ENCODE results near the gene THUMPD3.

DNA sequence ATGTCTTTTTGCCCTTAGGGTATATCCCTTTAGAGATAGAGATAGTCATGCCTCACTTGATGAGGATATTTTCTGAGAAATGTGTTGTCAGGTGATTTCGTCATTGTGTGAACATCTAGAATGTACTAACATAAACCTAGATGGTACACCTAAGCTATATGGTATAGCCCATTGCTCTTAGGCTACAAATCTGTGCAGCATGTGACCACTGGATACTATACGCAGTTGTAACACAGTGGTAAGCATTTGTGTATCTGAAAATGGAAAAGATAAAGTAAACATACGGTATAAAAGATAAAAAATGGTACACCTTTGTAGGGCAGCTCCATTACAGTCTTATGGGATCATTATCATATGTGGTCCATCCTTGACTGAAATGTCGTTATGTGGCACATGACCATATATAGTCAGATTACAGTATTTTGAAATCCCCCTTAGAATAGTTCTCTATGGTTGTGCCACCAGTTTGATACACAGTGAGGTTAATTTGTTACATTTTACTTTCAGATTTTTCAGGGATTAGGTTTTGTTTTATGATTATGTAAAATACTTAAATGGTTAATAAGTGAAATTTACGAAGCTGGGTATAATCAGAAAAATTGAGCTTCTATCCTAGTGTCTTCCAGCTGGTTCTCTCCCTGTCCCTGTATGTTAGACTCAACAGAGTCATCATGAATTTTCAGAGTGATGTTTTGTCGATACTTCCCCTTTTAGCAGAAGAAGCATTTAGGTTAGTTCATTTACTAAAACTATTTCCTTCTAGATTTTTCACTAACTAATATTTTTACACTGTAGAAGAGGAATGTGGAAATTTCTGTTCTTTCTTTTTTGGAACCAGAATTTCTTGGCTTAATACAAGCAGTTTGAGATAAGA, 47.4 kb downstream of the THUMPD3 start:
- TF ChIP-seq, protein P1, sequence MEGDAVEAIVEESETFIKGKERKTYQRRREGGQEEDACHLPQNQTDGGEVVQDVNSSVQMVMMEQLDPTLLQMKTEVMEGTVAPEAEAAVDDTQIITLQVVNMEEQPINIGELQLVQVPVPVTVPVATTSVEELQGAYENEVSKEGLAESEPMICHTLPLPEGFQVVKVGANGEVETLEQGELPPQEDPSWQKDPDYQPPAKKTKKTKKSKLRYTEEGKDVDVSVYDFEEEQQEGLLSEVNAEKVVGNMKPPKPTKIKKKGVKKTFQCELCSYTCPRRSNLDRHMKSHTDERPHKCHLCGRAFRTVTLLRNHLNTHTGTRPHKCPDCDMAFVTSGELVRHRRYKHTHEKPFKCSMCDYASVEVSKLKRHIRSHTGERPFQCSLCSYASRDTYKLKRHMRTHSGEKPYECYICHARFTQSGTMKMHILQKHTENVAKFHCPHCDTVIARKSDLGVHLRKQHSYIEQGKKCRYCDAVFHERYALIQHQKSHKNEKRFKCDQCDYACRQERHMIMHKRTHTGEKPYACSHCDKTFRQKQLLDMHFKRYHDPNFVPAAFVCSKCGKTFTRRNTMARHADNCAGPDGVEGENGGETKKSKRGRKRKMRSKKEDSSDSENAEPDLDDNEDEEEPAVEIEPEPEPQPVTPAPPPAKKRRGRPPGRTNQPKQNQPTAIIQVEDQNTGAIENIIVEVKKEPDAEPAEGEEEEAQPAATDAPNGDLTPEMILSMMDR (IDR thresholded peaks at IDR 0.05), result no peak
- TF ChIP-seq POLR2A (IDR thresholded peaks at IDR 0.05), result no peak
